A673 (cell line): ENCODE measurements around the gene EIF2B1. TPM values are rescaled to one million over a fixed set of nuclear protein-coding genes. Genes with fewer than 3 reads are reported as not detected.

Experiments used
- BruUV-seq: library from RNA; stranded (reverse); fragments of 400-500 nt; replicated peaks from 2 replicates; lab custom pipeline; 2021; lab: Mats Ljungman, UMichigan
- CTCF ChIA-PET: fragments of 300-600 bp; sonication (Branson Sonifier 250); formaldehyde crosslinking; loops from one replicate; lab custom pipeline; 2022; ENCODE audit warnings: antibody characterized with exemption; lab: Charles Lee
- POLR2A ChIA-PET: fragments of 300-600 bp; sonication (Branson Sonifier 250); formaldehyde crosslinking; loops from one replicate; lab custom pipeline; 2022; ENCODE audit warnings: antibody characterized with exemption; ENCODE audit not compliant: low non-redundant PET; lab: Charles Lee
- DNase-seq: peaks from one replicate; pipeline ENCODE4 v3.0.0-alpha.2; 2015; ENCODE audit warnings: low spot score
- H3K27ac ChIP-seq: fragments of 200-600 bp; sonication (generic); 2 replicates; pipeline ENCODE4 v1.5.1; 2016; ENCODE audit warnings: mixed run types, low read depth, mild to moderate bottlenecking, mixed read lengths, antibody characterized with exemption, low read length; ENCODE audit not compliant: poor library complexity, severe bottlenecking
- H3K27me3 ChIP-seq: fragments of 200-600 bp; sonication (generic); replicated peaks from 2 replicates; pipeline ENCODE4 v1.6.1; 2017; ENCODE audit warnings: mixed run types, low read depth, mild to moderate bottlenecking, mixed read lengths, antibody characterized with exemption, low read length; ENCODE audit not compliant: insufficient read depth, poor library complexity
- H3K36me3 ChIP-seq: fragments of 200-600 bp; sonication (generic); 2 replicates; pipeline ENCODE4 v1.6.1; 2016; ENCODE audit warnings: mixed run types, mild to moderate bottlenecking, mixed read lengths, antibody characterized with exemption, low read length; ENCODE audit not compliant: insufficient read depth, poor library complexity, severe bottlenecking
- H3K4me1 ChIP-seq: fragments of 200-600 bp; sonication (generic); 2 replicates; pipeline ENCODE4 v1.6.1; 2017; ENCODE audit warnings: mixed run types, mild to moderate bottlenecking, mixed read lengths, antibody characterized with exemption, low read length; ENCODE audit not compliant: insufficient read depth, poor library complexity, severe bottlenecking
- H3K4me3 ChIP-seq: fragments of 200-600 bp; sonication (generic); 2 replicates; pipeline ENCODE4 v1.5.1; 2016; ENCODE audit warnings: low read depth, mixed run types, mild to moderate bottlenecking, mixed read lengths, low read length; ENCODE audit not compliant: poor library complexity, severe bottlenecking
- H3K9me3 ChIP-seq: fragments of 200-600 bp; sonication (generic); 2 replicates; pipeline ENCODE4 v1.6.1; 2016; ENCODE audit warnings: mixed run types, low read depth, mild to moderate bottlenecking, mixed read lengths, antibody characterized with exemption, low read length; ENCODE audit not compliant: poor library complexity, severe bottlenecking
- EZH2 ChIP-seq: fragments of 200-600 bp; sonication (generic); IDR thresholded peaks from 2 replicates; pipeline ENCODE4 v1.6.1; 2017; ENCODE audit warnings: borderline replicate concordance, low read depth, mild to moderate bottlenecking, mixed read lengths, antibody characterized with exemption, low read length; ENCODE audit not compliant: poor library complexity, severe bottlenecking
- intact Hi-C: fragments of 100-400 bp; cut with micrococcal nuclease; formaldehyde crosslinking; loops from one replicate; pipeline ENCODE4 v1.10.0; 2022; ENCODE audit not compliant: unreplicated experiment
- total RNA-seq: library from RNA; stranded (reverse); gene quantifications from 2 replicates; pipeline ENCODE4 v1.2.3, GENCODE V29; 2021
- TF ChIP-seq, protein P1 (sequence below): fragments of 300-800, 200-600 bp; sonication (generic); conservative IDR thresholded peaks from 2 replicates; pipeline ENCODE4 v1.5.1; 2017; ENCODE audit warnings: low read depth, mild to moderate bottlenecking, antibody characterized with exemption, low read length, moderate library complexity, mixed read lengths

The EIF2B1 gene
- total RNA-seq, 1 experiment from 2014 or later, result 62.0 TPM

DNA sequence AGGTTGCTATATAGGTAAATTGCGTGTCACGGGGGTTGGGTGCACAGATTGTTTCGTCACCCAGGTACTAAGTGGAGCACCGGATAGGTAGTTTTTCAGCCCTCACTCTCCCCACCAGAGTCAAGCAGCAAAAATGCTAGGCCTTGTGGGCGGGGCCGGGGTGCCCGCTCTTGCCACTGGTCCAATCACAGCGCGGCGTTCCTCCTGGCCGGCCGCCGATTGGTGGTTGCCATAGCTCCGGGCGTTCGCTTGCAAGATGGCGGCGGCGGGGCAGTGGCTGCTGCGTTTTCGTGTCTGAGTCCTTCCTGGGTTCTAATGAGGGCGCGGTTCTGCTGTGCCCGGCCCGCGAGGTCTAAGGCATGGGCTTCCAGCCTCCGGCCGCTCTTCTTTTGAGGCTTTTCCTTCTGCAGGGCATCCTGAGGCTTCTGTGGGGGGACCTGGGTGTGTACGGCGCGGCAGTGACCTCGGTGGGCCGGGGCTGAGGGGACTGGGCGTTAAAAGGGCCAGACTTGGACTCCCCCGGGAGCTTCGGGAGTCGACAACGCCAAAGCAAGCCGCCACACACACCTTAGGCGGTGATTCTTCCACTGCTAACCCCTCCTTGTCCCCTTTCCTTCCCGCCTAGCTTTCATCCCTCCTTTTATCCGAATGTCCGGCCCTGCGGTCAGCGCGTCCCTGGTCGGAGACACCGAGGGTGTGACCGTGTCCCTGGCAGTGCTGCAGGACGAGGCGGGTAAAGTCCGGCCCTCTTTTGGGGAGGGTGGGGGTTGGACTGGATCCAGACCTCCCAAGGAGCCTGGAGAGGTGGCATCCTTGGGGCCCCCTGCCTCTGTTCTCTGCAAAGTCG lies 37.6 kb upstream of the EIF2B1 start, which contains the start of gene TCTN2:
TSS of gene TCTN2 (plus strand) at position 232 of the 847 bp plus-strand sequence. CDS start at position 360, 128 bp downstream.
- intact Hi-C loops, result no loop called here
- peak; percentile 96 for DNase-seq
- Histone ChIP-seq H3K27ac (peak within 1 kb of the TSS; percentile 25), H3K4me3 (peak within 1 kb of the TSS; percentile 70), H3K36me3 (peaks cover 3% of the 10 kb centered on the region), H3K27me3 (no peaks in the 10 kb centered on the region), H3K9me3 (no peaks in the 10 kb centered on the region), H3K4me1 (peaks cover 4% of the 10 kb centered on the region)
- ChIA-PET CTCF (no interaction called here), POLR2A (no interaction called here)
- TF ChIP-seq EZH2, result no peak
- TF ChIP-seq, protein P1, sequence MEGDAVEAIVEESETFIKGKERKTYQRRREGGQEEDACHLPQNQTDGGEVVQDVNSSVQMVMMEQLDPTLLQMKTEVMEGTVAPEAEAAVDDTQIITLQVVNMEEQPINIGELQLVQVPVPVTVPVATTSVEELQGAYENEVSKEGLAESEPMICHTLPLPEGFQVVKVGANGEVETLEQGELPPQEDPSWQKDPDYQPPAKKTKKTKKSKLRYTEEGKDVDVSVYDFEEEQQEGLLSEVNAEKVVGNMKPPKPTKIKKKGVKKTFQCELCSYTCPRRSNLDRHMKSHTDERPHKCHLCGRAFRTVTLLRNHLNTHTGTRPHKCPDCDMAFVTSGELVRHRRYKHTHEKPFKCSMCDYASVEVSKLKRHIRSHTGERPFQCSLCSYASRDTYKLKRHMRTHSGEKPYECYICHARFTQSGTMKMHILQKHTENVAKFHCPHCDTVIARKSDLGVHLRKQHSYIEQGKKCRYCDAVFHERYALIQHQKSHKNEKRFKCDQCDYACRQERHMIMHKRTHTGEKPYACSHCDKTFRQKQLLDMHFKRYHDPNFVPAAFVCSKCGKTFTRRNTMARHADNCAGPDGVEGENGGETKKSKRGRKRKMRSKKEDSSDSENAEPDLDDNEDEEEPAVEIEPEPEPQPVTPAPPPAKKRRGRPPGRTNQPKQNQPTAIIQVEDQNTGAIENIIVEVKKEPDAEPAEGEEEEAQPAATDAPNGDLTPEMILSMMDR, result no peak
- BruUV-seq, result TSS peak; percentile 49

DNA sequence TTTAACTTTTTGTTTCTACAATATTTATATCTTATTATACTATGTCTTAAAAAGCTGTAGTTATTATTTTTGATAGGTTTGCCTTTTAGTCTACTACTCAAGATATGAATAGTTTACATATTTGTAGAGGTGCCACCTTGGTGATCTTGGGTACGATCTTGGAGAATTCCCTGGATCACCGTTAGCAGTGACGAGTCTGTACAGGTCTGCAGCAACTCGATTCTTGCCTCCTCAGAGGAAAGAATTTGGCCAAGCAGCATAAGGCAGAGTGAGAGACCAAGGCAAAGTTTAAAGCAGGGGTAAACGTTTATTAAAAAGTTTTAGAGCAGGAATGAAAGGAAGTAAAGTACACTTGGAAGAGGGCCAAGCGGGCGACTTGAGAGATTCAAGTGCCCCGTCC lies 34.3 kb upstream of the EIF2B1 start:
- CTCF ChIA-PET, result no interaction called here

DNA sequence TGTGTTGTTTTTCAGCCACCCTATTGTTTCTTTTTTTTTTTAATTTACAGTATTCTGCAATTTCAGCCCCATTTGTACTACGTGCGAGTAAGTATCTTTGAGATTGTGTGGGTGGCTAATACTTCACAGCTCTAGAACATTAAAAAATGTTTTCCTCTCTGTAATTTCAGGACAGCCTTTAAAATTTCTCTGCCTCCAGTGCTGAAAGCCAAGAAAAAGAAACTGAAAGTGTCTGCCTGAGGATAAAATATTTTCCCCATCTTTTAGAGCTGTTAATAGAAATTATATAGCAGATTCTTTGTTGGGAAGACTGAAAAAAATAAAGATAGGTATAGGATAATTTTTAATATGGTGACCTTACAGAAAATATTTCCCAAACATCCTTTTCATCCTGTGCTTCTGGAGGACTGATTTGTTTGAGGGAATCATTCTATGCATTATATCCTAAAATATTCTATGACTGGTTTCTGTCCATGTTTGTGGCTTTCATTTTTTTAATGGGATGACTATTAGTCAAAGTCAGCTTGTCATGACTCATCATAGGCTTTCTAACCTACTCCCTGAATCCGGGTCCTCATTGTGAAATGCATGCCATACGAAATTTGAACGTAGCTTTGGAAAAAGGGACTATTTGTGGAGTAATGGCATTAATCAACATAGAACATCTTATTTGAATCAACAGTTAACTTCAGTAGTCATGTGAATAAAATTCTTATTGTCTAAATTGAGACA lies 26.7 kb upstream of the EIF2B1 start:
- Histone ChIP-seq H3K4me3 (no peak overlapping the region), H3K9me3 (no peaks in the 10 kb centered on the region), H3K4me1 (no peaks in the 10 kb centered on the region), H3K36me3 (peaks cover 20% of the 10 kb centered on the region), H3K27me3 (no peaks in the 10 kb centered on the region), H3K27ac (no peak overlapping the region)
- ChIA-PET POLR2A (no interaction called here), CTCF (no interaction called here)
- no TSS peak for BruUV-seq
- intact Hi-C loops, result no loop called here
- TF ChIP-seq, protein P1, result no peak
- no peak for TF ChIP-seq EZH2
- DNase-seq, result peak; percentile 27

More for the DNA sequence above, 34.3 kb upstream of the EIF2B1 start:
- BruUV-seq, result no TSS peak
- DNase-seq, result no peak
- TF ChIP-seq, protein P1, result no peak
- TF ChIP-seq EZH2, result no peak
- Histone ChIP-seq H3K9me3 (no peaks in the 10 kb centered on the region), H3K27ac (no peak overlapping the region), H3K4me3 (no peak overlapping the region), H3K36me3 (no peaks in the 10 kb centered on the region), H3K27me3 (no peaks in the 10 kb centered on the region), H3K4me1 (peaks cover 4% of the 10 kb centered on the region)
- POLR2A ChIA-PET, result interaction anchor here (0.6 kb wide), 1 partner anchor 9 kb away, joined by 3 read pairs; no protein-coding TSS in a partner anchor
- intact Hi-C loops, result no loop called here
